K562 (cell line): Measurements from ENCODE around the gene TNIK. TPM values are rescaled to one million over a fixed set of nuclear protein-coding genes. Genes with fewer than 3 reads are reported as not detected.

ENCODE experiments used
- BCOR ChIP-seq: fragments of 450-650 bp; IDR thresholded peaks from 2 replicates; pipeline ENCODE4 v1.6.1; 2016
- KLF16 ChIP-seq: IDR thresholded peaks from 2 replicates; pipeline ENCODE4 v1.6.1; 2016; ENCODE audit warnings: antibody characterized with exemption
- MCM7 ChIP-seq, 2 experiments: fragments of 450-650 bp; IDR thresholded peaks; 2 replicates each; pipeline ENCODE4 v1.6.1; 2016 to 2018
- SMARCC2 ChIP-seq: fragments of 450-650 bp; IDR thresholded peaks from 2 replicates; pipeline ENCODE4 v1.6.1; 2017; ENCODE audit warnings: antibody characterized with exemption, moderate library complexity, mild to moderate bottlenecking, low read depth
- SMC3 ChIP-seq: conservative IDR thresholded peaks from 2 replicates; pipeline ENCODE4 v1.6.1; 2011; ENCODE audit warnings: low read depth, low read length, improper control_type of control experiment; ENCODE audit not compliant: insufficient read depth
- ZBTB1 ChIP-seq: sonication (generic); formaldehyde crosslinking; IDR thresholded peaks from 2 replicates; pipeline ENCODE4 v1.8.1; 2023; ENCODE audit warnings: missing genetic modification reagents, low read depth, mild to moderate bottlenecking, borderline replicate concordance
- ZNF263 ChIP-seq: sonication (generic); formaldehyde crosslinking; IDR thresholded peaks from 2 replicates; pipeline ENCODE4 v1.8.0; 2022; ENCODE audit warnings: mild to moderate bottlenecking, missing genetic modification reagents, borderline replicate concordance
- ZNF274 ChIP-seq: IDR thresholded peaks from 2 replicates; pipeline ENCODE4 v1.6.1; 2011; ENCODE audit warnings: low read depth, mild to moderate bottlenecking, low read length, moderate library complexity, borderline replicate concordance
- polyA plus RNA-seq, 8 experiments: library from polyadenylated mRNA; depleted of rRNA in 4 of 8; stranded (reverse) in 5 of 8; unstranded in 3 of 8; fragments of >200 nt; fragmentation: Nextera tagmentation in 2 of 8; fragmentation: Illumina TruSeq in 1 of 8; extraction: Ambion mirVana in 2 of 8; extraction: Trizol in 1 of 8; gene quantifications; 2 replicates each; pipeline versions ENCODE4 v1.2.1 to v1.2.3, GENCODE V29; 2011 to 2014; ENCODE audit warnings: inconsistent platforms in 1 of 8, missing spikeins in 1 of 8
- total RNA-seq, 7 experiments: library from RNA; depleted of rRNA in 6 of 7; stranded (reverse); fragments of >200 nt in 6 of 7; fragmentation: Illumina TruSeq in 2 of 7; extraction: Trizol in 2 of 7; gene quantifications; 2 replicates each; pipeline versions ENCODE4 v1.2.1 to v1.2.3, GENCODE V29; 2011 to 2021; ENCODE audit warnings: low replicate concordance in 1 of 7
- TF ChIP-seq, protein P1 (sequence below), 2 experiments: fragments of 450-650 bp; conservative IDR thresholded peaks; 2 replicates each; pipeline ENCODE4 v1.6.1; 2017; ENCODE audit warnings: mild to moderate bottlenecking in 2 of 2, moderate library complexity in 2 of 2
- TF ChIP-seq, protein P2 (sequence below), 3 experiments: fragments of 200-800 bp in 1 of 3; fragments of 250-450 bp in 1 of 3; fragments of 450-650 bp in 1 of 3; sonication (Bioruptor Pico) in 1 of 3; sonication (Bioruptor generic) in 1 of 3; formaldehyde crosslinking in 1 of 3; IDR thresholded peaks; 2 replicates each; pipeline versions ENCODE4 v1.6.1 to v1.8.0; 2016 to 2022; ENCODE audit warnings: mild to moderate bottlenecking in 2 of 3, missing genetic modification characterization in 2 of 3, missing compliant biosample characterization in 1 of 3, moderate library complexity in 1 of 3
- TF ChIP-seq, protein P3 (sequence below): IDR thresholded peaks from 3 replicates; pipeline ENCODE4 v1.6.1; 2011; ENCODE audit warnings: borderline replicate concordance, mild to moderate bottlenecking; ENCODE audit not compliant: insufficient read length, insufficient read depth

TNIK gene
- total and polyA plus RNA-seq, 9 of the 15 experiments (the other 6 are each of a cell fraction or from before 2014, with no cell fraction given), result 6.6 to 39.0 (median 24.7) TPM

DNA sequence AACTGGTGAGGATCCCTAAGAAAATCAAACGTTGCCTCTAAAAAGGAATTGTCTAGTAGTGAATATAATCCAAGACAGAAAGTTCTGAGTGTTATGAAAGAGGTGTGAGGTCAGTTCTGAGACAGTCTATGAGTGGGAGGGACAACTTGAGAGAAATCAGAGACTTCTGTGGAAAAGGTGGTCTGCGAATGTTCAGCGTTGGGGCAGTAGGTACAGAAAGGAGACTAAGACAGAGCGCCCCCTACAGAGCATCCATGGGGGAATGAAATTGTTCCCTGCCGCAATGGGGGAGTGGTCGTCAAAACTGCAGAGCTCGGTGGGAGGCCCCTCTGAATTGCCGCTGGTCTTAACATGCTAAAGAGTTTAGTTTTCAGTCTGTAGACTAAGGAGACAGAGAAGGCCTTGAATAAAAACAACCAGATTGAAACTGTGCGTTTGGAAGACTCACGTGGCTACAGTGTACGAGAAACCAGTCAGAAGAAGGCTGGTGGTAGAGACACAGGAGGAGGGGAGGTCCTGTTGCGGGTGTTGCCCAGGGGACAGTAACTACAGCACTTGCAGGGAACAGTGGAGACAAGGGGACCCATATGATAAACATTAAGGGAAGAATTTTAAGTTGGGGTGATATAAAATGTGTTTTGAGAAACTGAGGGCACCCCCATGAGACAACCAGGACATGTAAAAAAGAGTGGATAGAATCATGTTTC is 6.9 kb downstream of the TNIK start (continued):
- TF ChIP-seq BCOR, result peak; percentile 32; the same call in 1 of the 2 replicates
- TF ChIP-seq ZNF274, result no peak
- TF ChIP-seq ZBTB1 (CRISPR knock-in tag), result no peak
- TF ChIP-seq, protein P1, sequence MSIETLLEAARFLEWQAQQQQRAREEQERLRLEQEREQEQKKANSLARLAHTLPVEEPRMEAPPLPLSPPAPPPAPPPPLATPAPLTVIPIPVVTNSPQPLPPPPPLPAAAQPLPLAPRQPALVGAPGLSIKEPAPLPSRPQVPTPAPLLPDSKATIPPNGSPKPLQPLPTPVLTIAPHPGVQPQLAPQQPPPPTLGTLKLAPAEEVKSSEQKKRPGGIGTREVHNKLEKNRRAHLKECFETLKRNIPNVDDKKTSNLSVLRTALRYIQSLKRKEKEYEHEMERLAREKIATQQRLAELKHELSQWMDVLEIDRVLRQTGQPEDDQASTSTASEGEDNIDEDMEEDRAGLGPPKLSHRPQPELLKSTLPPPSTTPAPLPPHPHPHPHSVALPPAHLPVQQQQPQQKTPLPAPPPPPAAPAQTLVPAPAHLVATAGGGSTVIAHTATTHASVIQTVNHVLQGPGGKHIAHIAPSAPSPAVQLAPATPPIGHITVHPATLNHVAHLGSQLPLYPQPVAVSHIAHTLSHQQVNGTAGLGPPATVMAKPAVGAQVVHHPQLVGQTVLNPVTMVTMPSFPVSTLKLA (conservative IDR thresholded peaks at IDR 0.05), result 0 out of 4 replicates have a peak, but pooled peaks have one; percentile 10 to 22
- TF ChIP-seq MCM7 (IDR thresholded peaks at IDR 0.05), result no peak
- TF ChIP-seq, protein P2, sequence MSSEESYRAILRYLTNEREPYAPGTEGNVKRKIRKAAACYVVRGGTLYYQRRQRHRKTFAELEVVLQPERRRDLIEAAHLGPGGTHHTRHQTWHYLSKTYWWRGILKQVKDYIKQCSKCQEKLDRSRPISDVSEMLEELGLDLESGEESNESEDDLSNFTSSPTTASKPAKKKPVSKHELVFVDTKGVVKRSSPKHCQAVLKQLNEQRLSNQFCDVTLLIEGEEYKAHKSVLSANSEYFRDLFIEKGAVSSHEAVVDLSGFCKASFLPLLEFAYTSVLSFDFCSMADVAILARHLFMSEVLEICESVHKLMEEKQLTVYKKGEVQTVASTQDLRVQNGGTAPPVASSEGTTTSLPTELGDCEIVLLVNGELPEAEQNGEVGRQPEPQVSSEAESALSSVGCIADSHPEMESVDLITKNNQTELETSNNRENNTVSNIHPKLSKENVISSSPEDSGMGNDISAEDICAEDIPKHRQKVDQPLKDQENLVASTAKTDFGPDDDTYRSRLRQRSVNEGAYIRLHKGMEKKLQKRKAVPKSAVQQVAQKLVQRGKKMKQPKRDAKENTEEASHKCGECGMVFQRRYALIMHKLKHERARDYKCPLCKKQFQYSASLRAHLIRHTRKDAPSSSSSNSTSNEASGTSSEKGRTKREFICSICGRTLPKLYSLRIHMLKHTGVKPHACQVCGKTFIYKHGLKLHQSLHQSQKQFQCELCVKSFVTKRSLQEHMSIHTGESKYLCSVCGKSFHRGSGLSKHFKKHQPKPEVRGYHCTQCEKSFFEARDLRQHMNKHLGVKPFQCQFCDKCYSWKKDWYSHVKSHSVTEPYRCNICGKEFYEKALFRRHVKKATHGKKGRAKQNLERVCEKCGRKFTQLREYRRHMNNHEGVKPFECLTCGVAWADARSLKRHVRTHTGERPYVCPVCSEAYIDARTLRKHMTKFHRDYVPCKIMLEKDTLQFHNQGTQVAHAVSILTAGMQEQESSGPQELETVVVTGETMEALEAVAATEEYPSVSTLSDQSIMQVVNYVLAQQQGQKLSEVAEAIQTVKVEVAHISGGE (CRISPR knock-in tag; IDR thresholded peaks at IDR 0.05), result 0 out of 6 replicates have a peak, but pooled peaks of 1 of the 3 experiments have one; percentile 22
- no peak for TF ChIP-seq ZNF263 (CRISPR knock-in tag)
- TF ChIP-seq, protein P3, sequence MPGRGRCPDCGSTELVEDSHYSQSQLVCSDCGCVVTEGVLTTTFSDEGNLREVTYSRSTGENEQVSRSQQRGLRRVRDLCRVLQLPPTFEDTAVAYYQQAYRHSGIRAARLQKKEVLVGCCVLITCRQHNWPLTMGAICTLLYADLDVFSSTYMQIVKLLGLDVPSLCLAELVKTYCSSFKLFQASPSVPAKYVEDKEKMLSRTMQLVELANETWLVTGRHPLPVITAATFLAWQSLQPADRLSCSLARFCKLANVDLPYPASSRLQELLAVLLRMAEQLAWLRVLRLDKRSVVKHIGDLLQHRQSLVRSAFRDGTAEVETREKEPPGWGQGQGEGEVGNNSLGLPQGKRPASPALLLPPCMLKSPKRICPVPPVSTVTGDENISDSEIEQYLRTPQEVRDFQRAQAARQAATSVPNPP, result no peak
- TF ChIP-seq SMARCC2, result peak; percentile 67; the same call in 1 of the 2 replicates
- 0 out of 2 replicates have a peak, but pooled peaks have one; percentile 31 for TF ChIP-seq KLF16
- peak; percentile 49; the same call in 1 of the 2 replicates for TF ChIP-seq SMC3
